ENCODE results near the gene RND1.
A peak's percentile ranks its signal among the peaks of the same experiment; 100 is the strongest.

Gene RND1

DNA sequence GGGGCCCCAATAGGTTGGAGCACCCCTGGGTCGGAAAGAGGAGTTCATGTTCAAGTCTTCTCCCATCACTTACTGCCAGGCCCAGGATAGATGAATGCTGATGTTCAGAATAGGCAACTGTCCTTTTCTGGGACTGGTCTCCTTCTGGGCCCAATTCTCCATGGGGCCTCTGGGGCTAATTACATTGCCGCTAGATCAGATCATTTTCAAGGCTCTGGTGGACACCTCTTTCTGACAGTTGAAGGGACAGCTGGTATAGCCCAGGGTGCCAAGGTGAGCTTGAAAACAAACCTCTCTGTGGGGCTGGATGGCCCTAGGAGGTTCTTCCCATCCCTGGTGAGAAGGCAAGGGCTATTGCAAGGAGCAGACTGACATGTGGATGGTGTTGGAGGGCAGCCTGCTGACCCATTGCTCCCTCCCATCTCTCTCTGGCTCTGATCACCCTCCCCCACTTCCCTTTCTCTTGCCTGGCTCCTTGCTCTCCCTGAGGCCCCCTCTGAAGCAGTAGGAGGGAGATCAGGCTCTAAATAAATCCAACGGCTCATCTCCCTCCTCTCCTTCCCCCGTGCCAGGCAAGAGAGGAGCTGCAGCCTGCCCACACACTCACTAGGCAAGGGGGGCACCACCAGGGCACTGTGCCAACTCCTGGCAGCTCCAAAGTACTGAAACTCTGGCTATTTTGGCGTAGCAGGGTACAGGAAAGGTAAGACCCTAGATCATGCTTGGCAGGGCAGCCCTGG lies 45.5 kb downstream of the RND1 start:
- Histone ChIP-seq H3K27me3 (no peaks in the 10 kb centered on the region), H3K4me2 (peak overlapping the region; percentile 90), H3K4me1 (peaks cover 43% of the 10 kb centered on the region), H3K36me3 (peaks cover 45% of the 10 kb centered on the region), H3K9me3 (no peaks in the 10 kb centered on the region), H3K4me3 (no peak overlapping the region; the same call in 1 of the 2 replicates), H4K20me1 (peaks cover 52% of the 10 kb centered on the region), H3K9ac (no peak overlapping the region), H3K27ac (no peak overlapping the region; the same call in 1 of the 2 replicates)
- TF ChIP-seq Cebpa-rat (IDR thresholded peaks at IDR 0.05): no peak

DNA sequence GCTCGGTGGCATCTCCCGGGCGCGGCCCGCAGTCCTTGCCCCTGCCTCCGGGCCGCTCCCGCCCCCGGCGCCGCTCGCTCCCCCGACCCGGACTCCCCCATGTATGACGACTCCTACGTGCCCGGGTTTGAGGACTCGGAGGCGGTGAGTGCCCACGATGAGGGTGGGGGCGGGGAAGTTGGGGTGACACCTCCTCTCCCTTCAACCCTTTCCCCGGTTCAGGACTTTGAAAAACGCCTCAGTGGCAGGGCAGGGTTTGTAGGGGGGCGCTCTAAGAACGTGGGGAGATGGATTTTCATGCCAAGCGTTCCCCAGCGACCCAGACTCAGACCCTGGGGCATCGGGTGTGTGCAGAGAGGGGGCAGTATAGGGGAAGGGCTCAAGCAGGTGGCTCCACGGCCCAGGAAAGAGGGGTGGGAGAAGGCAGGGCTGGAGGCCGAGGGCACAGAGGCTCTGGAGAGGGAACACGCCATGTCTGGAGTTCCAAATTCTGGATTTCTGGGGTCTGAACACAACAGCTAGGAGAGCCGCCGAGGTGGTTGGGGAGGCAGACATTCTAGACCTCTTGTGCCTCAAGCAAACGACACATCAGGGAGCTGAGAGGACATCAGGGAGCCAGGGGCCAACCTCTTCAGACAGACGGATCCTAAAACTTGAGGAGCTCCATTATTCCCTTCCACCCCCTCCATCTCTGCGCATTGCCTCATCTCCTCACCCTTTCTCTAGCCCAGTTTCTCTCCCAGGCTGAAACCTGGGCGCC lies 46.7 kb downstream of the RND1 start:
- peak overlapping the region; percentile 75 for H3K4me3 ChIP-seq
- no peaks in the 10 kb centered on the region for H3K27me3 ChIP-seq
- peak overlapping the region; percentile 84 for H3K9ac ChIP-seq
- peaks cover 46% of the 10 kb centered on the region for H4K20me1 ChIP-seq
- no peak for TF ChIP-seq Cebpa-rat (IDR thresholded peaks at IDR 0.05)
- H3K27ac ChIP-seq: peak overlapping the region; percentile 71
- H3K4me1 ChIP-seq: peaks cover 47% of the 10 kb centered on the region
- no peaks in the 10 kb centered on the region for H3K9me3 ChIP-seq
- H3K4me2 ChIP-seq: peak overlapping the region; percentile 90
- peaks cover 34% of the 10 kb centered on the region for H3K36me3 ChIP-seq

DNA sequence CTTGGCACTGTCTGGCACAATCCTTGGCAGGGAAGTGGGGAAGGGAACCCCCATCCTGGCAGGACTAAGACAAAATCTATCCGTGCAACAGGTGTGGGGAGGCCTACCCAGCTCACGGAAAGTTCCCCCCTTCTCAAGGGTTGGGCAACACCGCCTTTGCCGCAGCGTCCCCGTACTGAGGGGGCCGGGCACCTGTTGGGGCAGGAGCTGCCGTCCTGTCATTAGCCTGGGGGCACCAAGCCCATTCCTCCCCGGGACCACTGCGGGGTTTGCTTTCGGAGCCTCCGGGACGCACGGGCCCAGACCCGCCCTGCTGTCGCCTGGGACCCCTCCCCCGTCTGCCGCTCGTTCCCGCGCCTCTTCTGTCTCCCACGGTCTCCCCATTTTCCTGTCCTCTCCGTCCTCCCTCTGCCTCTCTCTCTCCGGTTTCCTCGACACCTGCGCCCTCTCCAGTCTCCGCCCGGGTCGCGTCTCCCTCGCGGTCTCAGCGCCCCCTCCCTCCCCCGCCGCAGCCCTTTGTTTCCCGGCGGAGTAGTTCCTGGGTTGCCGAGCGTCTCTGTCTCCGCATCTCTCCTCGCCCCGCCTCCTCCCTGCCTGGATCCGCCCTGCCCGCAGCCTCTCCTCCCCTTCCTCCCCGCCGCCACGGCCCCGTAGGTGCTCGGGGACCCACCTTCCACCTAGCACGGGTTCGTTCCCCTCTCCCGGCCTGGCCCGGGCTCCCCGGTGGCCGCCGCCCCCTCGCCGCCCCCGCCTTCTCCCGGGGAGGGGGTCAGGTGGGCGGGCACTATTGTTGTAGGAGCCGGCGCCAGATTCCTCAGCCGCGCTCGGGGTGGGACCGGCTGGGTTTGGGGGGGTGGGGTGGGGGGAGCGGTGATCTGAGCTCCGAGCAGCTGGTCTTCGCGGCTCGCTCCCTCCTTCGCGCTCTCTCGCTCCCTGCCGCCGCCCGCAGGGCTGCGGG lies 47.5 kb downstream of the RND1 start, which contains the start of gene CACNB3:
TSS of gene CACNB3 (plus strand) at position 624 of the 958 bp plus-strand sequence. CDS start 434 bp downstream, outside the sequence.
- Histone ChIP-seq H3K9ac (peak within 1 kb of the TSS; percentile 84), H3K36me3 (peaks cover 25% of the 10 kb centered on the region), H3K4me1 (peaks cover 56% of the 10 kb centered on the region), H3K9me3 (no peaks in the 10 kb centered on the region), H3K4me3 (peak within 1 kb of the TSS; percentile 75), H4K20me1 (peaks cover 38% of the 10 kb centered on the region), H3K4me2 (peak within 1 kb of the TSS; percentile 90), H3K27me3 (no peaks in the 10 kb centered on the region), H3K27ac (peak within 1 kb of the TSS; percentile 79)
- no peak for TF ChIP-seq Cebpa-rat (IDR thresholded peaks at IDR 0.05)

DNA sequence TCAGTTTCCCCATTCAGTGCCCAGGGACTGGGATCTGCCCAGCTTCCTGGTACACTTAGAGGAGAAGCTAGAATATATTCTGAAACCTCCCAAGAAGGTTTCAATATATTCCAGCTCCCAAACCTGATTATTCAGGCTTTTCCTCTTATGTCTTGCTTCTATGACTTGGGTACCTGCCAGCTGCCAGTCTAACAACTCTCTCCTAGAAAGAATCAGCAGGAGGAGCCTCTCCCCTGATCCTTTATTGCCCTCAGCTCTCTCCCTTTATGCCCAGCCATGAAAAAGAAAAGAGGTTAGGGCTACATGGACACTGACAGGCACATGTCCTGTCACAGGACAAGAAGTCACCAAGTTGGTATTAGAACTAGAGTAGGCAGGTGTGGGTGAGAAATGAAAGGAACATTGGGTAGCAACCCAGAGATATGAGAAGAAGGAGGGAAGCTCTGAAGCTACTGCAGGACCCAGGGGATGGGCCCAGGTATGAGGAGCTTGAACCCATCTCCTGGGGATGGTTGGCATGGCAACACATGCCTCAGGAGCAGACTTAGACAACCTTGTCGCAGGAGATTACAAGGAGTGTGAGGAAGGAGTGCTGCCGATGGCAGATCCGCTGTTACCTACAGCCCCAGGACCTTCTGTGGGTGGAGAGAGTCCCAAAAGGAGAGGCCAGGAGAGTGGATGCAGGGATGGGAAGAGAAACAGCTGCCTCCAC lies 49.4 kb downstream of the RND1 start:
- Histone ChIP-seq H3K4me3 (peak overlapping the region; percentile 78), H3K27me3 (no peaks in the 10 kb centered on the region), H3K4me1 (peaks cover 65% of the 10 kb centered on the region), H3K27ac (peak overlapping the region; percentile 87), H3K4me2 (peak overlapping the region; percentile 90), H3K9ac (peak overlapping the region; percentile 87), H4K20me1 (peaks cover 20% of the 10 kb centered on the region), H3K36me3 (0 out of 2 replicates have a peak, but pooled peaks cover 11% of the 10 kb centered on the region), H3K9me3 (no peaks in the 10 kb centered on the region)
- TF ChIP-seq Cebpa-rat (IDR thresholded peaks at IDR 0.05): no peak

DNA sequence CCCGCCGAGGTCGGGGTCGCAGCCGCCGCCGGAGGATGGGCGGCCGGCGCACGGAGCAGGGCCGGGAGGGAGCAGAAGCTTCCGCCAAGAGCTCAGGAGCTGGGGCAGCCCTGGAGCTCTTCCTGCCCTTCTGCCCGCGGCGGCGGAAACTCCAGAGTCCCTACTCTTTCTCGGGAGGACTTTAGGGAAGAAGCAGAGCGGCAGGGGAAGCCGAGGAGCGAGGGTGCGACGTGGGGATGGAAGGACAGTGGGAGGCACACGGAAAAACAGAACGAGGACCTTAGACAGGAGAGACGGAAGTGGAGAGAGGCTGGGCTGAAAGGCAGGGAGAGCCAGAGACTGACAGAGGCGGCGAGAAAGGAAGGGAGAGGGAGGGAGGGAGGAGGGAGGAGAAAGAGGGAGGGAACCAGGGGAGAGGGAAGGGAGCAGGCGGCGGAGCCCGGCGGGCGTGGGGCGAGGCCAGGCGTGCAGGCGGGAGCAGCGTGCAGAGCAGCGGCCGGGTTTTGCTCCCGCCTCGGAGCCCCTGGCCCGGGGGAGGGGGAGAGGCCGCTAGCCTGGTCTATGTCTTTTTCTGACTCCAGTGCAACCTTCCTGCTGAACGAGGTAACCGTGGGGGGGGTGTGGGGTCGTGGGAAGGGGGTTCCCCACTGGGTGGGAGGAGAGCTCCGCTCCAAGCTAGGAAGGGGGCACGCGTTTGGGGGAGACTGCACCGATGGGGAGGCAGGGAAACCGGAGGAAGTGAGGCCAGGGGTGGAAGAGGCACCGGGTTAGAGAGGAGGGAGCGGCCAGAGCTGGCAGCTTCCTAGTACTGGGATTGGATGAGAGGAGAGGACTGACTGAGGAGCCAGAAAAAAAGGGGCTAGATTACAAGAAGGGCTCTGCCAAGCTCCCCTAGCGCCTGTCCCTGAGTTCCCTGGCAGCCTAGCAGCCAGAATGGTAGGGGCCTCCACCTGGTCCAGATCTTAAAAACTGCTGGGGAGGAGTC lies 50.3 kb downstream of the RND1 start:
- H3K4me2 ChIP-seq: peak overlapping the region; percentile 90
- H3K36me3 ChIP-seq: 0 out of 2 replicates have a peak, but pooled peaks cover 9% of the 10 kb centered on the region
- peaks cover 59% of the 10 kb centered on the region for H3K4me1 ChIP-seq
- peak overlapping the region; percentile 78 for H3K4me3 ChIP-seq
- H4K20me1 ChIP-seq: peaks cover 13% of the 10 kb centered on the region
- H3K27ac ChIP-seq: peak overlapping the region; percentile 87
- TF ChIP-seq Cebpa-rat (IDR thresholded peaks at IDR 0.05): no peak
- H3K9ac ChIP-seq: peak overlapping the region; percentile 87
- H3K27me3 ChIP-seq: no peaks in the 10 kb centered on the region
- H3K9me3 ChIP-seq: no peaks in the 10 kb centered on the region

DNA sequence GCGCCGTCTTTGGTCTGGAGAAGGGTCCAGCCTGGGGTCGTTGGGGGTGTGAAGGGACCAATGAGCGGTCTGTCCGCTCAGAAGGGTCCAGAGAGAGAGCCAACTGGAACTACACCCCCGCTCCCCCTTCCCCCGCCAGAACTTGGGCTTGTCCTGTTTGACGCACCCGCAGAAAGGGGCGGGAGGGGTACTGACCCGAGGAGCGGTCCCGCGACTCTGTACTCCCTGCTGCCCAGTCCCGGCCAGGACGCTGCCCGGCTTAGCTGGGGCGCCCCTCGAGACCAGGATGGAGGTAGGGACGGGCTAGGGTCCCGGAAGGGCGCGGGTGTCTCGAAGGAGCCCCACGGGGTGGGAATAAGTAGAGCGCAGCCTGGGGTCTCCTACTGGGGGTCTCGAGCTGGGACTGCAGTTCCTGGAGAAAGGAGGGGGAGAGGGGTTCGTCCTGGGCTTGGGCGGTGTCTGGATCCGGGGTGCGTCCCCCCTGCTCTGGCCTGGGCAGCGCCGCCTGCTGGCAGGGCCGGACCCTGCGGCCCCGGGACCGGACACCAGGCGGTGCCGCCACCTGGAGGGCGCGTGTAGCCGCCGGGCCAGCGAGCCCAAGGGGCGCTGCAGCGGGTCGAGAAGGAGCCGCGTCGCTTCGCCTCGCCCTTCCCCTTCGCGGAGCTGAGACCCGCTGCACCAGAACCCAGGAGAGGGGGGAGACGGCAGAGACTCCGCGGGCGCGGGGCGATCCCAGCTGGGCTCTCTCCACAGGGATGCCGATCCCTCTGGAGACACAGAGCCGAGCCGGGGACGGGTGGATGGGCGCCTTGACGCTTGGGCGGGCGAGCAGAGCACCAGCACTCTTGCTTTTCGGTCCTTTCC lies 51.2 kb downstream of the RND1 start:
- H4K20me1 ChIP-seq: peaks cover 4% of the 10 kb centered on the region
- no peaks in the 10 kb centered on the region for H3K9me3 ChIP-seq
- peak overlapping the region; percentile 87 for H3K27ac ChIP-seq
- H3K36me3 ChIP-seq: no peaks in the 10 kb centered on the region
- peak overlapping the region; percentile 90 for H3K4me2 ChIP-seq
- TF ChIP-seq Cebpa-rat (IDR thresholded peaks at IDR 0.05): no peak
- H3K9ac ChIP-seq: peak overlapping the region; percentile 87
- peaks cover 50% of the 10 kb centered on the region for H3K4me1 ChIP-seq
- H3K27me3 ChIP-seq: no peaks in the 10 kb centered on the region
- H3K4me3 ChIP-seq: peak overlapping the region; percentile 78

DNA sequence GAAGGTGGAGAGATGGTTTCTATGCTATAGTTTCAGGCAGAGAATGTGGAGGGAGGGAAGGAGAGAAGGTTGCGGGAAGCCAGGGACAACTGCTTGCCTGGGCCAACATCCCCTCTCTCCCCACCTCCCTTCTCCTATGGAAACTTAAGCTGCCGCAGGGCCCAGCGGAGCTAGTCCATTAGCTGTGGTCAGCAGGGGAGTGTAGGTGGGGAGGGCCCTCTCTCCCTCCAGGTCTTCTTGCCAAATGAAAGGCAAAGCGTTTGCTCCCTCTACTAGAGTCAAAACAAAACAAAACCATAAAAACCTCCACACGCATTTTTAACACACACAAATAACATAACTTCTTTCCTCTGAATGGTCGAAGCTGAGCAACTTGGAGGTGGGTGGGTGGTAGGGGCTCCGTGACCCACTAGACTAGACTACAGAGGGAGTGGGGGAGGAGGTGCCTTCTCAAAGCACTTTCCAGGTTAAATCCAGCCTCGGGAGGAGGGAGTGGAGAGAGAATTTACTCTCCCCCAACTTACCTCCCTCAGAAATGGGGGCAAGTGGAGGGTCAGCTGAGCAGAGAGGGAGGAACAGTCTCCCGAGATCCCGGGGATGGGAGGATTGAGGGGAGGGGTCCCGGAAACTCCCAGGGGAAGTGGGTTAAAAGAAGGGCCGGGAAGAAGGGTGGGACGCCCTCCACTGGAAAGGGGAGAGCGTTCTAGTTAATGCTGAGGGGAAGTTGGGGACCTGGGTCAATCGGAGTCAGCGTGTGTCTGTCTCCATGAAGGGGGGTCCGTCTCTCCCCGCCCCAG lies 52.0 kb downstream of the RND1 start:
- TF ChIP-seq Cebpa-rat (IDR thresholded peaks at IDR 0.05): no peak
- no peaks in the 10 kb centered on the region for H3K36me3 ChIP-seq
- H3K4me2 ChIP-seq: peak overlapping the region; percentile 90
- H3K27me3 ChIP-seq: no peaks in the 10 kb centered on the region
- peaks cover 44% of the 10 kb centered on the region for H3K4me1 ChIP-seq
- H3K4me3 ChIP-seq: peak overlapping the region; percentile 78
- H3K9ac ChIP-seq: peak overlapping the region; percentile 87
- no peaks in the 10 kb centered on the region for H3K9me3 ChIP-seq
- H4K20me1 ChIP-seq: no peaks in the 10 kb centered on the region
- H3K27ac ChIP-seq: peak overlapping the region; percentile 87

Measured in BLaER1 (cell line).